Skeletal muscle tissue (tissue), 4 donors: Measurements from ENCODE around the gene SPI1. TPM values are rescaled to one million over a fixed set of nuclear protein-coding genes. Genes with fewer than 3 reads are reported as not detected.
A peak's percentile ranks its signal among the peaks of the same experiment; 100 is the strongest.

ENCODE experiments used
- H3K27ac ChIP-seq: one replicate; pipeline ENCODE4 v1.7.0; 2013; ENCODE audit warnings: mild to moderate bottlenecking, low read depth, low read length, inconsistent platforms
- H3K27me3 ChIP-seq, 3 donors: one replicate each; pipeline ENCODE4 v1.7.0; 2013; ENCODE audit warnings: low read length in 3 of 3; ENCODE audit not compliant: control insufficient read depth in 3 of 3, insufficient read depth in 3 of 3
- H3K36me3 ChIP-seq, 3 donors: one replicate each; pipeline ENCODE4 v1.7.0; 2013; ENCODE audit warnings: low read length in 3 of 3; ENCODE audit not compliant: control insufficient read depth in 3 of 3, insufficient read depth in 3 of 3
- H3K4me1 ChIP-seq, 3 donors: one replicate each; pipeline ENCODE4 v1.7.0; 2013; ENCODE audit warnings: low read length in 3 of 3, mild to moderate bottlenecking in 3 of 3; ENCODE audit not compliant: control insufficient read depth in 3 of 3, insufficient read depth in 3 of 3
- H3K4me3 ChIP-seq, 3 donors: one replicate each; pipeline ENCODE4 v1.7.0; 2013; ENCODE audit warnings: low read length in 3 of 3
- H3K9ac ChIP-seq, 3 donors: one replicate each; pipeline ENCODE4 v1.7.0; 2013; ENCODE audit warnings: low read length in 3 of 3, mild to moderate bottlenecking in 3 of 3, moderate library complexity in 2 of 3, low read depth in 1 of 3
- H3K9me3 ChIP-seq, 3 donors: one replicate each; pipeline ENCODE4 v1.7.0; 2013; ENCODE audit warnings: low read length in 3 of 3; ENCODE audit not compliant: control insufficient read depth in 3 of 3
- total RNA-seq: library from RNA; depleted of rRNA; stranded (reverse); fragments of >200 nt; gene quantifications from one replicate; pipeline ENCODE4 v1.2.3, GENCODE V29; 2014
- donor health status: Osteomylitis.

The SPI1 gene
- total RNA-seq, 1 donor from 2014 or later: 2.6 TPM

- Histone ChIP-seq H3K36me3 (peaks cover 36 to 49% (median 42%) of the 10 kb centered on the region in 3 donors), H3K9me3 (no peaks in the 10 kb centered on the region), H3K27ac (peak overlapping the region; percentile 19), H3K4me3 (peak overlapping the region in 1 of 3 donors; percentile 41), H3K4me1 (peaks cover 38 to 59% (median 58%) of the 10 kb centered on the region in 3 donors), H3K9ac (peak overlapping the region in 1 of 3 donors; percentile 60), H3K27me3 (no peaks in the 10 kb centered on the region)
These were observed 35.7 kb upstream of the SPI1 start for GRCh38 chr11:47413908-47414684.

GRCh38 chr11:47413351-47413750 is 35.0 kb upstream of the SPI1 start:
- no peak overlapping the region for H3K4me3 ChIP-seq
- peaks cover 41 to 61% (median 60%) of the 10 kb centered on the region in 3 donors for H3K4me1 ChIP-seq
- peak overlapping the region; percentile 19 for H3K27ac ChIP-seq
- H3K9ac ChIP-seq: peak overlapping the region in 1 of 3 donors; percentile 60
- no peaks in the 10 kb centered on the region for H3K27me3 ChIP-seq
- no peaks in the 10 kb centered on the region for H3K9me3 ChIP-seq
- H3K36me3 ChIP-seq: peaks cover 29 to 41% (median 35%) of the 10 kb centered on the region in 3 donors

- Histone ChIP-seq H3K4me3 (no peak overlapping the region), H3K9ac (no peak overlapping the region), H3K9me3 (no peaks in the 10 kb centered on the region), H3K27ac (no peak overlapping the region), H3K27me3 (no peaks in the 10 kb centered on the region), H3K4me1 (peaks cover 49 to 67% (median 61%) of the 10 kb centered on the region in 3 donors), H3K36me3 (peaks cover 21 to 33% (median 24%) of the 10 kb centered on the region in 3 donors)
These were observed 33.8 kb upstream of the SPI1 start for GRCh38 chr11:47411884-47412746.

GRCh38 chr11:47410370-47411264 is 32.3 kb upstream of the SPI1 start:
- Histone ChIP-seq H3K36me3 (peaks cover 21 to 33% (median 24%) of the 10 kb centered on the region in 3 donors), H3K9ac (peak overlapping the region; percentile 57 to 93 (median 93))

GRCh38 chr11:47409440-47410369 is 31.4 kb upstream of the SPI1 start:
- H3K27ac ChIP-seq: peak overlapping the region; percentile 88
- H3K4me1 ChIP-seq: peaks cover 34 to 47% (median 43%) of the 10 kb centered on the region in 3 donors

More at GRCh38 chr11:47410370-47411264, 32.3 kb upstream of the SPI1 start:
- Histone ChIP-seq H3K4me1 (peaks cover 42 to 57% (median 52%) of the 10 kb centered on the region in 3 donors), H3K27ac (no peak overlapping the region), H3K9me3 (no peaks in the 10 kb centered on the region), H3K27me3 (no peaks in the 10 kb centered on the region), H3K4me3 (no peak overlapping the region)

GRCh38 chr11:47408598-47409439 is 30.5 kb upstream of the SPI1 start:
- Histone ChIP-seq H3K4me1 (peaks cover 27 to 39% (median 35%) of the 10 kb centered on the region in 3 donors), H3K9me3 (no peaks in the 10 kb centered on the region)

More at GRCh38 chr11:47409440-47410369, 31.4 kb upstream of the SPI1 start:
- Histone ChIP-seq H3K4me3 (peak overlapping the region; percentile 86 to 96 (median 89)), H3K9me3 (no peaks in the 10 kb centered on the region), H3K9ac (peak overlapping the region; percentile 75 to 93 (median 93)), H3K27me3 (no peaks in the 10 kb centered on the region), H3K36me3 (peaks cover 14 to 27% (median 20%) of the 10 kb centered on the region in 3 donors)

GRCh38 chr11:47407746-47408590 is 29.6 kb upstream of the SPI1 start, which contains the start of gene SLC39A13:
SLC39A13 (plus strand) TSS chr11:47408590; CDS start chr11:47410095, 1,505 bp downstream.
- peak within 1 kb of the TSS; percentile 89 to 96 (median 89) for H3K4me3 ChIP-seq
- H3K9me3 ChIP-seq: no peaks in the 10 kb centered on the region
- H3K27ac ChIP-seq: peak within 1 kb of the TSS; percentile 88
- peaks cover 27 to 33% (median 30%) of the 10 kb centered on the region in 3 donors for H3K4me1 ChIP-seq
- H3K27me3 ChIP-seq: no peaks in the 10 kb centered on the region
- H3K9ac ChIP-seq: peak within 1 kb of the TSS; percentile 88 to 93 (median 93)
- peaks cover 4 to 17% (median 7%) of the 10 kb centered on the region in 3 donors for H3K36me3 ChIP-seq

More at GRCh38 chr11:47408598-47409439, 30.5 kb upstream of the SPI1 start:
- Histone ChIP-seq H3K27me3 (no peaks in the 10 kb centered on the region), H3K36me3 (peaks cover 10 to 22% (median 12%) of the 10 kb centered on the region in 3 donors), H3K9ac (peak overlapping the region; percentile 75 to 93 (median 93)), H3K27ac (peak overlapping the region; percentile 88), H3K4me3 (peak overlapping the region; percentile 86 to 96 (median 89))
